ENCODE measurements around the gene SPDYE1. TPM values are rescaled to one million over a fixed set of nuclear protein-coding genes. Genes with fewer than 3 reads are reported as not detected.
"Not testable (repeated sequence)": the region's sequence is repeated elsewhere in the genome, so short reads cannot be mapped to it uniquely, and the experiment has no call there.

Gene SPDYE1
- total RNA-seq, 2 experiments from 2014 or later = not detected

DNA sequence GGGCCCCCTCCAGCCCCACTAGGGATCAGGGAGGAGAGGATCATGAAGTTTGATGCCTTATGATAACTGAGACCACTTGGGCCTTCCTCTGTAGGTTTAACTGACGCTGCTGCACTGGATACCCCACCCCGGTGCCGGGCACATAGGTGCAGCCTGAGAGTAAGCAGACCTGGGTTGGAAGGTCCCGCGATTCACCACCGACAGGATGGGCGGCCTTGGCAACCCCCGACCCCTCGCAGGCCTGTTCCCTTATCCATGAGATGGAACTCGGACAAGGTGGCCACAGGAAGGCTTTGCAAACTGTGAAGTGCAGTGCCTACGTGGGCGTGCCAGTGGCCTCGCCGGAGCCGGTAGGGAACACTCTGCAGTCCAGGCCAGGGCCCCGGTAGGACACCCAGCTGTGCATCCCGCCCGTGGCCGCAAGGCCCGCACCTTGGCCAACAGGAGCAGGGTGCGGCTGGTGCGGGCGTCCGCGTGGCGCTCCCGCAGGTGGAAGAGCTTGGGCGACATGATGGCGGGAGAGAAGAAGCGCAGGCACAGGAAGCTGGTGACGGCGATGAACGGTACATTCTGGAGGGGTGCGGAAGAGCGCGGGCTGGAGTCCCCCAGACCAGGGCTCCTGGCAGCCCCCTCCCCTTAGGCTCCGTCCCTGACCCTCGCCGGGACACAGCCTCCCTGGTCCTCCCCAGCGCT lies 42.2 kb downstream of the SPDYE1 start:
- CTCF ChIA-PET = not testable (repeated sequence)

DNA sequence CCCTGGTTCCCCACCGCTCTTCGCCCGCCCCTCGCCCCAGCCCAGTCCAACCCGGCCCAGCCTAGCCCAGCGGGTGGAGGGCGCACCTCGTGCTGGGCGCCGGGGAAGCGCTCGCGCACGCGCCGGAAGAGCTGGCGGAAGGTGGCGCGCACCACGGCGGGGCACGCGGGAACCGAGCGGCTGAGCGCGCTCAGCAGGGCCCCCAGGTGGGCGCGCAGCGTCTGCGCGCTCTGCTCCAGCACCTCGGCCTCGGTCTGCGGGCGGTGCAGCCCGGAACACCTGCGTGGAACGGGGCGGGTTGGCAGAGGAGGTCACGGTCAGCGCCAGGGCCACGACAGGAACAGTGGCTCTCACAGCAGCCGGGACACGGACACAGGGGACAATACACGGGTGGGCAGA lies 42.8 kb downstream of the SPDYE1 start:
- POLR2A ChIA-PET, CTCF ChIA-PET: not testable (repeated sequence)

More for the DNA sequence above, 42.2 kb downstream of the SPDYE1 start:
- POLR2A ChIA-PET = not testable (repeated sequence)

- POLR2A ChIA-PET = interaction anchor here (0.6 kb wide), 1 partner anchor 34 kb away, joined by 3 read pairs; no protein-coding TSS in a partner anchor
- CTCF ChIA-PET = interaction anchor here (0.7 kb wide), 1 partner anchor 27 kb away, joined by 4 read pairs; no protein-coding TSS in a partner anchor
Observed at GRCh38 chr7:44042221-44042620, 44.5 kb downstream of the SPDYE1 start.

DNA sequence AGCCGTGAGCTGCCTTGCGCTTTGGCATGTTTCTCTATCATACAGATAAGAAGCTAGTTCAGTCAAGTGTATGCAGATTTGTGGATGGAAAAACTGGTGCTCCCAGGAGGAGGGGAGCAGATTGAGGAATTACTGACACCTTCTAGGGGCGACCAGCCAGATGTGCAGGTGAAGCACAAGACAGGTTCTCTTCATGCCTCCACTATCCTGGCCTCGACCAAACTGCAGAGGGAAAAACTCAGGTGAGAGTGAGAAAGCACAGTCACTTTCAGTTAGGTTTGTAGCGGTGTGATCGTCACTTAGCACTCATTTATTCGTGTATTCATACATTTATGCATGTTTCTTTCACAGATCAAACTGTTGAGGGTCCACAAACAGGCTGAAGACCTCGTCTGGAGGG lies 46.2 kb downstream of the SPDYE1 start:
- POLR2A ChIA-PET = interaction anchor here (0.7 to 1.1 kb wide), 4 partner anchors 21 to 446 kb away, joined by 3 to 7 read pairs (median 4); partner anchors contain the start of genes NUDCD3, PGAM2 and UBE2D4
- CTCF ChIA-PET = interaction anchor here (0.6 to 1.6 kb wide), 2 partner anchors 21 to 24 kb away, joined by 3 to 5 read pairs; partner anchors contain the start of gene PGAM2

DNA sequence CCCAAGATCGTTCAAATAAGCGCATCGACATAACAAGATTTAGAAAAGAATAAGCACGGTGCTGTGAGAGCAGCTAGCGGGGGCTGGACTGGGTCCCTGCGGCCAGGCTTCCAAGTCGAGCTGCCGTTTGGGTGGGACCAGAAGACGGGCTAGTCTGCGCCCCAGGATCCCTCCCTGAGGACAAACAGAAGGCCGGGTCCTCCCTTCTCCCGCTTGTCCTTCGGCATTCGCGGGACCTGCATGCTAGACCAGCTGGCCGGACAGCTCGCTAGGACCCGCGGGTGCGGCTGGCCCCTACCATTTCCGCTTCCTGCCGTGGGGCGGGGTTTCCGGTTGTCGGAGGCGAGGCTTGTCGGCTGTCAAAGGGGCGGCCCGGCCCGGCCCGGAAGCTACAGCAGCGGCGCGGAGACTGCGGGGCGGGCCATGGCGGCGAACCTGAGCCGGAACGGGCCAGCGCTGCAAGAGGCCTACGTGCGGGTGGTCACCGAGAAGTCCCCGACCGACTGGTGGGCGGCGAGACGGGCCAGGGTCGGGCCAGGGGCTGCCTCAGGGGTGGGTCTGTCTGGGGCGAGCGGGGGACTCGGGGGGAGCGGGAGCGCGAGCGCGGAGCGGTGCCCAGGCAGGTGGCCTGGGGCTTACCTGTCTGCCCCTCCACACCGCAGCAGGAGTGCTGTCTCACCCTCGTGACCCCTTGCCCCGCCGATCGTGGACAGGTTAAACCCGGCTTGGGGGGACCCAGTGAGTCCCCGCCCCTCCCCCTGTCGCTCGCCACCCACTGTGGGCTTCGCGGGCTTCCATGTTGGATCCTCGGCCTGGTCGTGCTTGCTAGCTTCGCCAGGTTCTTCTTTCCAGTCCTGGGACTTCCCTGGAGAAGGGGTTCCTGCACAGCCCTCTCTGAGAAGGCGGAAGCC lies 46.9 kb downstream of the SPDYE1 start, which contains the start of gene DBNL:
TSS of gene DBNL (plus strand) at position 388 of the 911 bp plus-strand sequence. CDS start at position 424, 36 bp downstream.
- POLR2A ChIA-PET = interaction anchor here (0.6 to 1.1 kb wide), 5 partner anchors 11 to 446 kb away, joined by 3 to 7 read pairs (median 3); partner anchors contain the start of genes NUDCD3, PGAM2 and UBE2D4
- CTCF ChIA-PET = interaction anchor here (0.6 to 1.6 kb wide), 2 partner anchors 21 to 24 kb away, joined by 3 to 5 read pairs; partner anchors contain the start of gene PGAM2

GRCh38 chr7:44045226-44046014 lies 47.7 kb downstream of the SPDYE1 start:
- CTCF ChIA-PET = no interaction called here
- POLR2A ChIA-PET = interaction anchor here (1.1 kb wide), 1 partner anchor 445 kb away, joined by 4 read pairs; the partner anchor contains the start of gene NUDCD3

DNA sequence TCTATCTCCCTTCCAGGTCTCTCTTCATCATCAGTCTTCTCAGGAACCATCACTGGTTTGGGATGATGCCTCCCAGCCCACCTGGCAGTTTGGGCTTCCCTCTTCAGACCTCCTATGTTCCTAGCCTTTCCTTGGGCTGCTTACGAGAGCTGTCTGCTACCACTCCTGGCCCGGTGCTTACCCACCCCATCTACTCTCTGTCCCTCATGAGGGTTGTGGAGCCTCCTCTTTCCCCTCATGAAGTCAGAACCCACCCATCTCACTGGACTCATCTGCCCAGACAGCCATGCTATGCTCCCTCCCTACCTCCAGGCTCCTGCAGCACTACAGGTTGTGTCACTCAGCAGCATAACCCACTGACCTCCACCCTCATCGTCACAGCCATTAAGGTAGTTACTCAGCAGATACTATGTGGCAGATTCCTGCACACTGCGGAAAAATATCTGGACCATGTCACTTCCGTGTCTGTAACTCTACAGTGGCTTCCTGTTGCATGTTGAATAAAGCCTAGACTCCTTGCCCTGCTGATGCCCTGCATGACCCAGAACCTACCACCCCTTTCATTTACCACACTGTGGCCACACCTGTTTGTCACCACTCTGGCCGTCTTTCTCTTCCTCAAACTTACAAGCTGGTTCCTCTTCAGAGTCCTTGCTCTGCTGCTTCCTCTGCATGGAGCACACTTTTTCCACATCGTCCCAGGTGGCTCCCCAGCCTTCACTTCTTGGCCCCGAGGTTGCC lies 48.8 kb downstream of the SPDYE1 start:
- ChIA-PET CTCF (no interaction called here), POLR2A (no interaction called here)

GRCh38 chr7:44048031-44048795 lies 50.5 kb downstream of the SPDYE1 start:
- POLR2A ChIA-PET = interaction anchor here (0.7 kb wide), 1 partner anchor 13 kb away, joined by 8 read pairs; no protein-coding TSS in a partner anchor
- CTCF ChIA-PET = interaction anchor here (0.6 to 1.2 kb wide), 3 partner anchors 125 to 1420 kb away, joined by 3 to 4 read pairs (median 4); no protein-coding TSS in a partner anchor

DNA sequence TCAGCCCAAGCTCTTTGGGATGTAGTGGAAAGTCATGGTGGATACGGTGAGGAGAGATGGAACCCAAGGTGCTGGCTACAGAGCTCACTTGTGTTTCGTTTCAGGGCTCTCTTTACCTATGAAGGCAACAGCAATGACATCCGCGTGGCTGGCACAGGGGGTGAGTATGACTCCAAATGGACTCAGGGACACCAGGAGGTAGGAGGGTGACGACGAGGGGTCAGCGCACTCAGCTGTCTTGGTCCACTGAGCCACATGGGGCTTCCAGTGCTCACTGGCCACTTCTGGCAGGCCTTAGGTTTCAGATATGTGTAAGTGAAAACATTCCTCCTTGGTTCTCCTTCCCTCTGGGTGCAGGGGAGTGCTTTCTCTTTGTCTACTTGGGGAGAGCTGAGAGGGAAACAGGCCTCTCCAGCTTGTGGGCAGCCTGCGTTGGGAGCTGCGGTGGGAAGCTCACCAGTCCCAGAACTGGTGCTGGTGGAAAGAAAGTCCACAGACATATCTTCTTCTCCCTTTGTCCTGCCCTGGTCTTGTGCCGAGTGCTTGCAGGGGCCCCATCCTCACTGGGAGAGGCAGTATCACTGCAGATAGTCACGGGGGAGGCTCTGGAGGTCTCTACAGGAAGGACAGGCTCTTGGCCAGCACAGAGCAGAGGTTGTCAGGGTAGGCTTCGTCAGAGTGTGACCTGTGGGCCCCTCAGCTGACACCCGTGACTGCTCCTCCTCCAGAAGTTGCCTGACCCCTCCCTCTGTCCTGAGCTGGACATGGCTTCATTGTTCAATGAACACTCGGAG lies 52.6 kb downstream of the SPDYE1 start:
- ChIA-PET POLR2A (interaction anchor here (1.3 to 1.4 kb wide), 2 partner anchors 14 to 22 kb away, joined by 3 to 4 read pairs; no protein-coding TSS in a partner anchor), CTCF (no interaction called here)

- ChIA-PET CTCF (no interaction called here), POLR2A (no interaction called here)
Observed at GRCh38 chr7:44050915-44051560, 53.3 kb downstream of the SPDYE1 start.

- CTCF ChIA-PET = no interaction called here
- POLR2A ChIA-PET = no interaction called here
Observed at GRCh38 chr7:44051611-44052220, 54.0 kb downstream of the SPDYE1 start.

DNA sequence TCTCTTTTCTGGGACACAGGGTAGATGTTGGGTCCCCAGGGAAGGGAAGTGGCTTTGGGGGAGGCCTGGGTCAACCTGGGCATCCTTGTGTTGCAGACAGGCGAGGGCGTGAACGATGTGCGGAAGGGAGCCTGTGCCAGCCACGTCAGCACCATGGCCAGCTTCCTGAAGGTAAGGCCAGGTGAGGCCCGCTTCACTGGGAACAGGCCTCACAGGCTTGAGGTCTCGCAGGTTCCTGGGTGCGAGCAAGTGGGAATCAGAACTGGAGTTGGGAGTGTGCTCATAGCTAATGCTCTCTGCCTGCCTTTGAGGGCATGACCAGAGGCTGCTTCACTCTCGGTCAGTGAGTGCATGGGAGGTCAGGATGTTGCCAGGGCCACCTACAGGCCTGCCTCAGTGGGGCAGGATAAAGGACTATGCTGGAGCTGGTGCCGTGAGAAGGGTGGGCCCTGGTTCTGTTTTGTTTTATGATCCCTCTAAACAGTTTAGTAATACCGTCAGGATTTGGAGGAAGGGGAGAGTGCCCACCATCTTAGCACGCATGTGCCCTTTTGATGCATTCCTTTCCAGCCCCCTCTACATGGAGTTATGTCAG lies 55.2 kb downstream of the SPDYE1 start:
- ChIA-PET POLR2A (no interaction called here), CTCF (interaction anchor here (0.7 kb wide), 4 partner anchors 240 to 1049 kb away, joined by 3 to 5 read pairs (median 3); no protein-coding TSS in a partner anchor)

- ChIA-PET CTCF (no interaction called here), POLR2A (no interaction called here)
Observed at GRCh38 chr7:44056681-44057080, 59.0 kb downstream of the SPDYE1 start.

DNA sequence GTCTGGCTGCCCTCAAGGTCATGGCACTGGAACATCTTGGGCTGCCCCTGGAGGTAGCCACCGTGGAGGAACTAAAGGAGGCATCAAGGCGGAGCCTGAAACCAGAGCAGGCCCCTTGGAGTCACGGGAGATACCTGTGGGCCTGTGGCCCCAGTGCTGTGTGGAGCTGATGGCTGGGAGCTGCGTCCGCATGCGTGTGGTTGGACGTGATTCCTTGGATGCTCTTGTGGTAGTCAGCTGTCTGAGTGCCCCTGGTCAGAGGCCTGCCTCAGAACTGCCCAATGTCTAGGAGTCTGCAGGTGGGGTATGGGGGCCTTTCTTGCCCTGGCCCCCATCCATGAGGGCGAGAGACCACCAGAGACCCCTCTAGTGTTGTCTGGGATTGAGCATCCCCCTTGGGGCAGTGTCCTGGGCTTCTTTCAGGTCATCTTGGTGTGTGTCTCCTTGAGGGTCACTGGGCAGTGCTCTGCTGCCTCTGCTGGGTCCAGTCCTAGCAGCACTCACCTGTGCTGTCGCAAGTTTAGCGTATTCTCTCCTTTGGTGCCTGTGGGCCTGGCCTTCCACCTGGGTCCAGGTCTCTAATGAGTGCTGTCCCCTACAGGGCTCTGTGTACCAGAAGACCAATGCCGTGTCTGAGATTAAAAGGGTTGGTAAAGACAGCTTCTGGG lies 59.6 kb downstream of the SPDYE1 start:
- CTCF ChIA-PET = no interaction called here
- POLR2A ChIA-PET = interaction anchor here (0.5 kb wide), 1 partner anchor 25 kb away, joined by 3 read pairs; no protein-coding TSS in a partner anchor
